Measurements from ENCODE around the gene RAD1. TPM values are rescaled to one million over a fixed set of nuclear protein-coding genes. Genes with fewer than 3 reads are reported as not detected.

The RAD1 gene
- total RNA-seq, 4 donors from 2014 or later: 9.0 to 14.4 (median 11.6) TPM

GRCh38 chr5:34903260-34903659 is 12.0 kb downstream of the RAD1 start:
- intact Hi-C loops (cut with DNase I; ENCODE audit: low total_unique reads) (no loop called here), in situ Hi-C loops (cut with MboI; ENCODE audit: low pct_ligation_motif_present in 1 of 4, low pct_unique_long_range_greater_than_20kb in 1 of 4, low sequenced_read_pairs in 3 of 4) (loop anchor here (5.0 to 25.0 kb wide), 5 partner anchors 378 to 1466 kb away; partner anchors contain the start of genes AMACR (in 2 of the 4) and TARS1 (in 2 of the 4))
- H3K9me3 ChIP-seq: no peaks in the 10 kb centered on the region
- no peak overlapping the region for H3K27ac ChIP-seq
- TF ChIP-seq EP300 (IDR thresholded peaks at IDR 0.05; ENCODE audit: low read depth) (no peak), POLR2AphosphoS5 (IDR thresholded peaks at IDR 0.05) (no peak), CTCF (IDR thresholded peaks at IDR 0.05) (no peak), POLR2A (IDR thresholded peaks at IDR 0.05) (no peak)
- 88 to 100% methylated on average over 1 of the region's 1 CpG for WGBS, 2 donors (ENCODE audit: low coverage in 1 of 2)
- H3K36me3 ChIP-seq: peaks cover 0 to under 1% (median 0%) of the 10 kb centered on the region in 4 donors
- no peaks in the 10 kb centered on the region for H3K4me1 ChIP-seq
- no peak for DNase-seq
- no peaks in the 10 kb centered on the region for H3K27me3 ChIP-seq
- H3K4me3 ChIP-seq: no peak overlapping the region

- Histone ChIP-seq H3K4me3 (no peak overlapping the region), H3K27me3 (no peaks in the 10 kb centered on the region), H3K9me3 (no peaks in the 10 kb centered on the region), H3K36me3 (no peaks in the 10 kb centered on the region), H3K4me1 (no peaks in the 10 kb centered on the region), H3K27ac (no peak overlapping the region)
- in situ Hi-C loops (cut with MboI; ENCODE audit: low pct_ligation_motif_present in 1 of 4, low pct_unique_long_range_greater_than_20kb in 1 of 4, low sequenced_read_pairs in 3 of 4): loop anchor here (5.0 to 25.0 kb wide), 5 partner anchors 376 to 1463 kb away; partner anchors contain the start of genes AMACR (in 2 of the 4) and TARS1 (in 2 of the 4)
- 85 to 98% methylated on average over 5 to 6 of the region's 6 CpGs for WGBS, 2 donors (ENCODE audit: low coverage in 1 of 2)
- DNase-seq: no peak
- intact Hi-C loops (cut with DNase I; ENCODE audit: low total_unique reads): no loop called here
- TF ChIP-seq POLR2AphosphoS5 (IDR thresholded peaks at IDR 0.05): no peak
- no peak for TF ChIP-seq CTCF (IDR thresholded peaks at IDR 0.05)
- TF ChIP-seq EP300 (IDR thresholded peaks at IDR 0.05; ENCODE audit: low read depth): no peak
- no peak for TF ChIP-seq POLR2A (IDR thresholded peaks at IDR 0.05)
Observed at GRCh38 chr5:34900652-34901051, 14.7 kb downstream of the RAD1 start.

GRCh38 chr5:34899066-34899465 is 16.2 kb downstream of the RAD1 start:
- Histone ChIP-seq H3K27ac (no peak overlapping the region), H3K36me3 (no peaks in the 10 kb centered on the region), H3K4me3 (no peak overlapping the region), H3K9me3 (no peaks in the 10 kb centered on the region), H3K27me3 (no peaks in the 10 kb centered on the region), H3K4me1 (no peaks in the 10 kb centered on the region)
- no peak for DNase-seq
- intact Hi-C loops (cut with DNase I; ENCODE audit: low total_unique reads): loop anchor here (5.0 kb wide), 1 partner anchor 377 kb away; no protein-coding TSS in a partner anchor
- TF ChIP-seq CTCF (IDR thresholded peaks at IDR 0.05) (no peak), POLR2A (IDR thresholded peaks at IDR 0.05) (no peak), POLR2AphosphoS5 (IDR thresholded peaks at IDR 0.05) (no peak), EP300 (IDR thresholded peaks at IDR 0.05; ENCODE audit: low read depth) (no peak)
- 93 to 100% methylated on average over 1 to 2 of the region's 2 CpGs for WGBS, 2 donors (ENCODE audit: low coverage in 1 of 2)
- in situ Hi-C loops (cut with MboI; ENCODE audit: low pct_ligation_motif_present in 1 of 4, low pct_unique_long_range_greater_than_20kb in 1 of 4, low sequenced_read_pairs in 3 of 4): loop anchor here in 2 of 4 donors (10.0 to 25.0 kb wide), 2 partner anchors 362 to 384 kb away; no protein-coding TSS in a partner anchor

GRCh38 chr5:34898258-34898895 is 16.9 kb downstream of the RAD1 start:
- intact Hi-C loops (cut with DNase I; ENCODE audit: low total_unique reads) (loop anchor here (1.0 to 5.0 kb wide), 2 partner anchors 376 to 412 kb away; no protein-coding TSS in a partner anchor), in situ Hi-C loops (cut with MboI; ENCODE audit: low pct_ligation_motif_present in 1 of 4, low pct_unique_long_range_greater_than_20kb in 1 of 4, low sequenced_read_pairs in 3 of 4) (loop anchor here in 2 of 4 donors (10.0 to 25.0 kb wide), 2 partner anchors 361 to 384 kb away; no protein-coding TSS in a partner anchor)
- Histone ChIP-seq H3K9me3 (no peaks in the 10 kb centered on the region), H3K27me3 (no peaks in the 10 kb centered on the region), H3K27ac (no peak overlapping the region), H3K36me3 (no peaks in the 10 kb centered on the region), H3K4me3 (no peak overlapping the region), H3K4me1 (no peaks in the 10 kb centered on the region)
- 1 to 10% methylated on average over 2 to 3 of the region's 3 CpGs for WGBS, 2 donors (ENCODE audit: low coverage in 1 of 2)
- TF ChIP-seq CTCF (IDR thresholded peaks at IDR 0.05) (peak; percentile 81 to 86 (median 84)), EP300 (IDR thresholded peaks at IDR 0.05; ENCODE audit: low read depth) (no peak)
- DNase-seq: peak; percentile 62
